ENCODE data around the gene LAMTOR1.

- TF ChIP-seq CTCF (conservative IDR thresholded peaks at IDR 0.05; ENCODE audit: low read depth, low read length) = no peak
- TF ChIP-seq EZH2 (IDR thresholded peaks at IDR 0.05; ENCODE audit: low read length, unreplicated experiment) = no peak
Measured at GRCh38 chr11:72141066-72141465, 38.0 kb upstream of the LAMTOR1 start.
